Body of pancreas (tissue), 4 donors: ENCODE measurements around the gene PDF.

Experiments used
- POLR2A ChIP-seq, 3 donors: fragments of 450-650 bp; IDR thresholded peaks; one replicate each; pipeline ENCODE4 v1.6.1; 2016; ENCODE audit warnings: antibody characterized with exemption in 3 of 3, mild to moderate bottlenecking in 2 of 3
- TF ChIP-seq, protein P1 (sequence below), 7 experiments: fragments of 450-650 bp in 4 of 7; fragments of 200-600 bp in 3 of 7; sonication (generic) in 3 of 7; IDR thresholded peaks; one replicate each; pipeline ENCODE4 v1.5.1; 2016 to 2019; ENCODE audit warnings: antibody characterized with exemption in 7 of 7

DNA sequence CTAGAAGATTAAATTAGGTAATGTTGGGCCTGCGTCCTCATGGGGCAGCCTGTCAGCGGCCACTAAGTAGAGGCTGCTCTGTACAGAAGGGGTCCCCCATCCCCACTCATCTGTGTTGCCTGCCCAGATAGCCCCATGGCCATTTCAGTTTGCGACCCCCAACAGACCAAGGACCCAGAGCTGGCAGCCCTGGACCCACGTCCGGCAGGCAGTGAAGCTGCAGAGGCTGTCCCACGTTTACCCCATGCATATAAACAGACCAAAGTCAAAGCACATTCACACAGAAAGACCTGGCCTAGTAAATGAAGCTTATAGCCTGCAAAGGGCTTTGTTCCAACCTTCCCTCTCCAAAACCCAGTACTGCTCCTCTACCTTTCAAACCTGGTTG is 4.6 kb downstream of the PDF start:
- TF ChIP-seq, protein P1, sequence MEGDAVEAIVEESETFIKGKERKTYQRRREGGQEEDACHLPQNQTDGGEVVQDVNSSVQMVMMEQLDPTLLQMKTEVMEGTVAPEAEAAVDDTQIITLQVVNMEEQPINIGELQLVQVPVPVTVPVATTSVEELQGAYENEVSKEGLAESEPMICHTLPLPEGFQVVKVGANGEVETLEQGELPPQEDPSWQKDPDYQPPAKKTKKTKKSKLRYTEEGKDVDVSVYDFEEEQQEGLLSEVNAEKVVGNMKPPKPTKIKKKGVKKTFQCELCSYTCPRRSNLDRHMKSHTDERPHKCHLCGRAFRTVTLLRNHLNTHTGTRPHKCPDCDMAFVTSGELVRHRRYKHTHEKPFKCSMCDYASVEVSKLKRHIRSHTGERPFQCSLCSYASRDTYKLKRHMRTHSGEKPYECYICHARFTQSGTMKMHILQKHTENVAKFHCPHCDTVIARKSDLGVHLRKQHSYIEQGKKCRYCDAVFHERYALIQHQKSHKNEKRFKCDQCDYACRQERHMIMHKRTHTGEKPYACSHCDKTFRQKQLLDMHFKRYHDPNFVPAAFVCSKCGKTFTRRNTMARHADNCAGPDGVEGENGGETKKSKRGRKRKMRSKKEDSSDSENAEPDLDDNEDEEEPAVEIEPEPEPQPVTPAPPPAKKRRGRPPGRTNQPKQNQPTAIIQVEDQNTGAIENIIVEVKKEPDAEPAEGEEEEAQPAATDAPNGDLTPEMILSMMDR (IDR thresholded peaks at IDR 0.05): no peak
- no peak for TF ChIP-seq POLR2A (IDR thresholded peaks at IDR 0.05)
